Thyroid gland (tissue), 4 donors: ENCODE results near the gene APBB2.

Experiments
- POLR2A ChIP-seq, 2 donors: fragments of 450-650 bp; IDR thresholded peaks; one replicate each; pipeline ENCODE4 v1.6.1; 2017; ENCODE audit warnings: antibody characterized with exemption in 2 of 2, mild to moderate bottlenecking in 2 of 2, moderate library complexity in 1 of 2
- TF ChIP-seq, protein P1 (sequence below), 6 experiments: fragments of 200-600 bp in 3 of 6; fragments of 450-650 bp in 3 of 6; sonication (generic) in 3 of 6; IDR thresholded peaks; one replicate each; pipeline ENCODE4 v1.5.1; 2016 to 2019; ENCODE audit warnings: antibody characterized with exemption in 6 of 6, mild to moderate bottlenecking in 2 of 6, inconsistent platforms in 1 of 6, moderate library complexity in 1 of 6

DNA sequence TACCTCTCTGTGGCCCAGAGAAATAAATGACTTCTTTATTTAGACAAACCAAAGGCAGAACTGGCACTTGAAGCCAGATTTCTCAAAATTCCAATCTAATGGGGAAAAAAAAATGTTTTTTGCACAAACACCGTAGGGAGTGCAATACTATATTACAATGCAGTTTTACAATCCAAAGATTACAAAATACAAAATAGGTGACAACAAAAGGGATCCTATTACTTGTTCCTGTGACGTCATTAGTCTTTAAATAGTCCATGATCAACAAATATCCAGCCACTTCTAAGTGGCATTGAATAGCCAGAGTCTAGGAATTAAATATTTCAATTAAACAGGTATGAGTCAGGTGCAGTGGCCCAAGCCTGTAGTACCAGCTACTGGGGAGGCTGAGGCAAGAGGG is 3.0 kb upstream of the APBB2 start:
- TF ChIP-seq, protein P1, sequence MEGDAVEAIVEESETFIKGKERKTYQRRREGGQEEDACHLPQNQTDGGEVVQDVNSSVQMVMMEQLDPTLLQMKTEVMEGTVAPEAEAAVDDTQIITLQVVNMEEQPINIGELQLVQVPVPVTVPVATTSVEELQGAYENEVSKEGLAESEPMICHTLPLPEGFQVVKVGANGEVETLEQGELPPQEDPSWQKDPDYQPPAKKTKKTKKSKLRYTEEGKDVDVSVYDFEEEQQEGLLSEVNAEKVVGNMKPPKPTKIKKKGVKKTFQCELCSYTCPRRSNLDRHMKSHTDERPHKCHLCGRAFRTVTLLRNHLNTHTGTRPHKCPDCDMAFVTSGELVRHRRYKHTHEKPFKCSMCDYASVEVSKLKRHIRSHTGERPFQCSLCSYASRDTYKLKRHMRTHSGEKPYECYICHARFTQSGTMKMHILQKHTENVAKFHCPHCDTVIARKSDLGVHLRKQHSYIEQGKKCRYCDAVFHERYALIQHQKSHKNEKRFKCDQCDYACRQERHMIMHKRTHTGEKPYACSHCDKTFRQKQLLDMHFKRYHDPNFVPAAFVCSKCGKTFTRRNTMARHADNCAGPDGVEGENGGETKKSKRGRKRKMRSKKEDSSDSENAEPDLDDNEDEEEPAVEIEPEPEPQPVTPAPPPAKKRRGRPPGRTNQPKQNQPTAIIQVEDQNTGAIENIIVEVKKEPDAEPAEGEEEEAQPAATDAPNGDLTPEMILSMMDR (IDR thresholded peaks at IDR 0.05) = no peak
- TF ChIP-seq POLR2A (IDR thresholded peaks at IDR 0.05) = no peak
